Measurements from ENCODE around the gene MAL.

The MAL gene

DNA sequence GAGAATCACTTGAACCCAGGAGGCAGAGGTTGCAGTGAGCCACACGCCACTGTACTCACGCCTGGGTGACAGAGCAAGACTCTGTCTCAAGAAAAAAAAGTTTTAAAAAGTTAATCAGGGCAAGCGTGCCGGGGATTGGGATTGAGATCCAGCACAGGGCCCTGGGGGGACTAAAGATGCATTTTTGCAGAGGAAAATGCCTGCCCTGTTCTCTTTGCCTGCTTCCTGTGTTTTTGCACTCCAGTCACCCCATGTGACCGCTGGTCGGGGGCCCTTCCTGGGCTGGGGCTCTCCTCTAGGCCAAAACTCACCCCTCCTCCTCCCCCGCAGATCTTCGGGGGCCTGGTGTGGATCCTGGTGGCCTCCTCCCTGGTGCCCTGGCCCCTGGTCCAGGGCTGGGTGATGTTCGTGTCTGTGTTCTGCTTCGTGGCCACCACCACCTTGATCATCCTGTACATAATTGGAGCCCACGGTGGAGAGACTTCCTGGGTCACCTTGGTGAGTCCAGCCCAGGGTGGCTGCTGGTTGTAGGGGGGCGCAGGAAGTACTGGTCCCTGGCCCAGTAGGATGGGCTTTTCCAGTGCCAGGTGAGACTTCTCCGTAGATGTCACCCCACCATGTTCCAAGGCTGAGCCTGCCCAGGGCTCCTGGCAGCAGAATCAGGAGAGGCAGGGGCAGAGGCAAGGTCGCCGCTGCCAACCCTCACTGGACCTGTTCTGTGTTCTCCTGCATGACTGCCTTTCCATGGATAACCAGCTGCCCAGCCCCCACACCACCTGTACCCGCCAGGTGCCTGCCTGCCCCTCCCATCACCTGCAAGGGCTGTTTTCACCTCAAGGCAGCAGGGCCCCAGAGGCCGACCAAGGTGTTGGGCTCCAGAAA is 22.4 kb downstream of the MAL start:
- DNase-seq (ENCODE audit: low spot score) (no peak), ATAC-seq (ENCODE audit: low read depth) (no peak)
- no peaks in the 10 kb centered on the region for H3K36me3 ChIP-seq (ENCODE audit: low read depth)
- H3K27me3 ChIP-seq (ENCODE audit: insufficient read depth, poor library complexity, severe bottlenecking), result peaks cover 3% of the 10 kb centered on the region
- peaks cover 4% of the 10 kb centered on the region for H3K4me1 ChIP-seq (ENCODE audit: insufficient read depth, poor library complexity, severe bottlenecking)
- H3K9me3 ChIP-seq (ENCODE audit: severe bottlenecking), result no peaks in the 10 kb centered on the region
- H3K4me3 ChIP-seq (ENCODE audit: severe bottlenecking), result no peak overlapping the region
- TF ChIP-seq, protein P1, sequence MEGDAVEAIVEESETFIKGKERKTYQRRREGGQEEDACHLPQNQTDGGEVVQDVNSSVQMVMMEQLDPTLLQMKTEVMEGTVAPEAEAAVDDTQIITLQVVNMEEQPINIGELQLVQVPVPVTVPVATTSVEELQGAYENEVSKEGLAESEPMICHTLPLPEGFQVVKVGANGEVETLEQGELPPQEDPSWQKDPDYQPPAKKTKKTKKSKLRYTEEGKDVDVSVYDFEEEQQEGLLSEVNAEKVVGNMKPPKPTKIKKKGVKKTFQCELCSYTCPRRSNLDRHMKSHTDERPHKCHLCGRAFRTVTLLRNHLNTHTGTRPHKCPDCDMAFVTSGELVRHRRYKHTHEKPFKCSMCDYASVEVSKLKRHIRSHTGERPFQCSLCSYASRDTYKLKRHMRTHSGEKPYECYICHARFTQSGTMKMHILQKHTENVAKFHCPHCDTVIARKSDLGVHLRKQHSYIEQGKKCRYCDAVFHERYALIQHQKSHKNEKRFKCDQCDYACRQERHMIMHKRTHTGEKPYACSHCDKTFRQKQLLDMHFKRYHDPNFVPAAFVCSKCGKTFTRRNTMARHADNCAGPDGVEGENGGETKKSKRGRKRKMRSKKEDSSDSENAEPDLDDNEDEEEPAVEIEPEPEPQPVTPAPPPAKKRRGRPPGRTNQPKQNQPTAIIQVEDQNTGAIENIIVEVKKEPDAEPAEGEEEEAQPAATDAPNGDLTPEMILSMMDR (IDR thresholded peaks at IDR 0.05; ENCODE audit: poor library complexity, severe bottlenecking), result no peak
- H3K27ac ChIP-seq (ENCODE audit: poor library complexity, severe bottlenecking), result no peak overlapping the region

DNA sequence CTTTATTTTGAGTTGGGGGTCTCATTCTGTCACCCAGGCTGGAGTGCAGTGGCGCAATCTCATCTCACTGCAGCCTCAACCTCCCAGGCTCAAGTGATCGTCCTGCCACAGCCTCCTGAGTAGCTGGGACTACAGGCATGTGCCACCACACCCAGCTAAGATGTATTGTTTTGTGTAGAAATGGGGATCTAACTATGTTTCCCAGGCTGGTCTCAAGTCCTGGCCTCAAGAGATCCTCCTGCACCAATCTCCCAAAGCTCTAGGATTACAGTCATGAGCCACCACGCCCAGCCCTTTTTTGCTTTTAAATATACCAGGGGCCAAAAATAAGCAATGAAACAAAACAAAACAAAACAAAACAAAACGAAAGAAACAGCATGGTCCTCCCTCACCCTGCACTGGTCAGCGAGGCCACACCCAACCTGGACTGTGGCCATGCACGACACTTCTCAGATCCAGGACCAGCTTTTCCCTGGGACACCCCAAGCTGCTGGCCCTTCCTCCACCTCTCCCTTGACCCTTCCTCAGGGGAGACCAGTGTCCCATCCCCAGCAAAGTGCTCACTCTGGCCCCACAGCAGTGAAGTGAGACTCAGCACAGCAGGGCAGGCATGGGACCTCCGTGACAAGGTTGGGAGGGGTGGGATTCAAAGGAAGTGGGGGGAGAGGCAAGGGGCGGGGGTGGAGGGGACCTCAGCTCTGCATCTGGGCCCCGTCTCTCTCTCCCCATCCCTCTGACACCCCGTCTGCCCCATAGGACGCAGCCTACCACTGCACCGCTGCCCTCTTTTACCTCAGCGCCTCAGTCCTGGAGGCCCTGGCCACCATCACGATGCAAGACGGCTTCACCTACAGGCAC is 23.5 kb downstream of the MAL start:
- Histone ChIP-seq H3K4me1 (ENCODE audit: insufficient read depth, poor library complexity, severe bottlenecking) (peaks cover 4% of the 10 kb centered on the region), H3K36me3 (ENCODE audit: low read depth) (no peaks in the 10 kb centered on the region), H3K4me3 (ENCODE audit: severe bottlenecking) (no peak overlapping the region), H3K27ac (ENCODE audit: poor library complexity, severe bottlenecking) (no peak overlapping the region), H3K9me3 (ENCODE audit: severe bottlenecking) (no peaks in the 10 kb centered on the region), H3K27me3 (ENCODE audit: insufficient read depth, poor library complexity, severe bottlenecking) (peaks cover 3% of the 10 kb centered on the region)
- TF ChIP-seq, protein P1 (IDR thresholded peaks at IDR 0.05; ENCODE audit: poor library complexity, severe bottlenecking), result no peak
- ATAC-seq (ENCODE audit: low read depth) (no peak), DNase-seq (ENCODE audit: low spot score) (no peak)

DNA sequence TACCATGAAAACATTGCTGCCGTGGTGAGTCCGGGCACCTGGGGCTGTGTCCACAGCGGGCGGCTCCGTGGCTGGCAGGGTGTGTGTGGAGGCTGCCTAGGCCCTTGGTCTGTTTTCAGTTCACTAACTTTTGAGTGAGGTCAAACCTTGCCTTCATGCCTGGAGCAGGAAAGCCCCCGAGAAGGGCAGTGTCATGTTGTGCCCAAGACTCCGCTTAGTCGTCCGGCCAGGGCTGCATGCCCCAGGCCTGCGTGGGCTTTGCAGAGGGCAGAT is 24.1 kb downstream of the MAL start:
- Histone ChIP-seq H3K4me1 (ENCODE audit: insufficient read depth, poor library complexity, severe bottlenecking) (peaks cover 4% of the 10 kb centered on the region), H3K9me3 (ENCODE audit: severe bottlenecking) (no peaks in the 10 kb centered on the region), H3K27me3 (ENCODE audit: insufficient read depth, poor library complexity, severe bottlenecking) (no peaks in the 10 kb centered on the region), H3K27ac (ENCODE audit: poor library complexity, severe bottlenecking) (no peak overlapping the region), H3K36me3 (ENCODE audit: low read depth) (no peaks in the 10 kb centered on the region), H3K4me3 (ENCODE audit: severe bottlenecking) (no peak overlapping the region)
- ATAC-seq (ENCODE audit: low read depth) (no peak), DNase-seq (ENCODE audit: low spot score) (no peak)
- TF ChIP-seq, protein P1 (IDR thresholded peaks at IDR 0.05; ENCODE audit: poor library complexity, severe bottlenecking), result no peak

DNA sequence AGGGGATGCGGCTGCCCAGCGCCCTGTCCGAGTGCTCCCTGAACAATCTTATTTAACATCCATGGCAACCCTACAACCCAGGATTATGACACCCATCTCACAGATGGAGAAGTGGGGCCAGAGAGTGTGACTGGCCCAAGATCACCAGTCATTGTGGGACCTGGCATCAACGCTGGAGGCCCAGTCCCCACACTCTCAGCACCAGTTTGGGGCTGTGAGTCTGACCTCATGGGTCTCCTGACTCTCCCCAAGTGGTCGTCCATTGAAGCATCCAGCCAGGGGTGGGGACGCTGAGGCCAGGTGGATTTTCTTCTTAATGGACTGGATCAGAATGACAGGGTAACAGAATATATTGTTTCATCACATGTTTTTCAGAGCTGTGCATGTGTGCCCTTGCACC is 24.5 kb downstream of the MAL start:
- H3K4me1 ChIP-seq (ENCODE audit: insufficient read depth, poor library complexity, severe bottlenecking), result peaks cover 4% of the 10 kb centered on the region
- no peak overlapping the region for H3K27ac ChIP-seq (ENCODE audit: poor library complexity, severe bottlenecking)
- H3K27me3 ChIP-seq (ENCODE audit: insufficient read depth, poor library complexity, severe bottlenecking), result no peaks in the 10 kb centered on the region
- H3K4me3 ChIP-seq (ENCODE audit: severe bottlenecking), result no peak overlapping the region
- DNase-seq (ENCODE audit: low spot score) (no peak), ATAC-seq (ENCODE audit: low read depth) (no peak)
- no peaks in the 10 kb centered on the region for H3K9me3 ChIP-seq (ENCODE audit: severe bottlenecking)
- no peaks in the 10 kb centered on the region for H3K36me3 ChIP-seq (ENCODE audit: low read depth)
- TF ChIP-seq, protein P1 (IDR thresholded peaks at IDR 0.05; ENCODE audit: poor library complexity, severe bottlenecking), result no peak

All from RWPE2 (cell line).